Hypothalamus (tissue), 51 donors: ENCODE results near the gene UCKL1.
"Not testable (repeated sequence)": the region's sequence is repeated elsewhere in the genome, so short reads cannot be mapped to it uniquely, and the experiment has no call there.

Source experiments
- DNase-seq, 51 donors: peaks; one replicate each; lab custom pipeline; 2025; lab: John Stamatoyannopoulos, UW

The UCKL1 gene

GRCh38 chr20:63960654-63961621 is 4.7 kb upstream of the UCKL1 start:
- DNase-seq = not testable (repeated sequence)

- DNase-seq = no peak
Observed at GRCh38 chr20:63959699-63960075, 3.5 kb upstream of the UCKL1 start.

- DNase-seq = no peak
Observed at GRCh38 chr20:63958964-63959698, 2.9 kb upstream of the UCKL1 start.

- DNase-seq = no peak
Observed at GRCh38 chr20:63958471-63958870, 2.3 kb upstream of the UCKL1 start.

- DNase-seq = no peak
Observed at GRCh38 chr20:63957690-63958441, 1.6 kb upstream of the UCKL1 start.

GRCh38 chr20:63957004-63957689 is 931 bp upstream of the UCKL1 start:
- DNase-seq = peak in 33 of 51 donors; percentile 20 to 75 (median 46)

GRCh38 chr20:63956664-63957003 is 418 bp upstream of the UCKL1 start:
- DNase-seq = peak in 2 of 51 donors; percentile 66 to 78

GRCh38 chr20:63955281-63955826 is 862 bp downstream of the UCKL1 start:
- DNase-seq = peak in 30 of 51 donors; percentile 24 to 72 (median 52)

- DNase-seq = no peak
Observed at GRCh38 chr20:63953764-63954429, 2.3 kb downstream of the UCKL1 start.

GRCh38 chr20:63952769-63953168 is 3.4 kb downstream of the UCKL1 start:
- DNase-seq = no peak

- DNase-seq = no peak
Observed at GRCh38 chr20:63952210-63952535, 4.0 kb downstream of the UCKL1 start.

GRCh38 chr20:63951398-63952209 is 4.6 kb downstream of the UCKL1 start:
- DNase-seq = peak in 2 of 51 donors; percentile 13 to 25

- DNase-seq = no peak
Observed at GRCh38 chr20:63950701-63951397, 5.4 kb downstream of the UCKL1 start.

- DNase-seq = peak in 32 of 51 donors; percentile 11 to 70 (median 42)
Observed at GRCh38 chr20:63947638-63948456, 8.4 kb downstream of the UCKL1 start.

GRCh38 chr20:63946986-63947637 is 9.1 kb downstream of the UCKL1 start:
- peak in 1 of 51 donors; percentile 13 for DNase-seq
